ENCODE data around the gene MORC4. TPM values are rescaled to one million over a fixed set of nuclear protein-coding genes. Genes with fewer than 3 reads are reported as not detected.
A peak's percentile ranks its signal among the peaks of the same experiment; 100 is the strongest.

MORC4 gene
- total RNA-seq, 3 donors from 2014 or later, result 7.6 to 9.7 (median 8.0) TPM

- Histone ChIP-seq H3K4me3 (no peak overlapping the region), H3K36me3 (ENCODE audit: low read depth) (no peaks in the 10 kb centered on the region), H3K4me1 (ENCODE audit: low read depth) (no peaks in the 10 kb centered on the region), H3K9me3 (no peaks in the 10 kb centered on the region)
- intact Hi-C loops (cut with DNase I, micrococcal nuclease), result no loop called here
- ATAC-seq (peak; percentile 60), DNase-seq (peak in 1 of 3 donors; percentile 16)
- TF ChIP-seq, protein P1, sequence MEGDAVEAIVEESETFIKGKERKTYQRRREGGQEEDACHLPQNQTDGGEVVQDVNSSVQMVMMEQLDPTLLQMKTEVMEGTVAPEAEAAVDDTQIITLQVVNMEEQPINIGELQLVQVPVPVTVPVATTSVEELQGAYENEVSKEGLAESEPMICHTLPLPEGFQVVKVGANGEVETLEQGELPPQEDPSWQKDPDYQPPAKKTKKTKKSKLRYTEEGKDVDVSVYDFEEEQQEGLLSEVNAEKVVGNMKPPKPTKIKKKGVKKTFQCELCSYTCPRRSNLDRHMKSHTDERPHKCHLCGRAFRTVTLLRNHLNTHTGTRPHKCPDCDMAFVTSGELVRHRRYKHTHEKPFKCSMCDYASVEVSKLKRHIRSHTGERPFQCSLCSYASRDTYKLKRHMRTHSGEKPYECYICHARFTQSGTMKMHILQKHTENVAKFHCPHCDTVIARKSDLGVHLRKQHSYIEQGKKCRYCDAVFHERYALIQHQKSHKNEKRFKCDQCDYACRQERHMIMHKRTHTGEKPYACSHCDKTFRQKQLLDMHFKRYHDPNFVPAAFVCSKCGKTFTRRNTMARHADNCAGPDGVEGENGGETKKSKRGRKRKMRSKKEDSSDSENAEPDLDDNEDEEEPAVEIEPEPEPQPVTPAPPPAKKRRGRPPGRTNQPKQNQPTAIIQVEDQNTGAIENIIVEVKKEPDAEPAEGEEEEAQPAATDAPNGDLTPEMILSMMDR (IDR thresholded peaks at IDR 0.05), result no peak
Observed at GRCh38 chrX:106933538-106933961, 66.5 kb downstream of the MORC4 start.

DNA sequence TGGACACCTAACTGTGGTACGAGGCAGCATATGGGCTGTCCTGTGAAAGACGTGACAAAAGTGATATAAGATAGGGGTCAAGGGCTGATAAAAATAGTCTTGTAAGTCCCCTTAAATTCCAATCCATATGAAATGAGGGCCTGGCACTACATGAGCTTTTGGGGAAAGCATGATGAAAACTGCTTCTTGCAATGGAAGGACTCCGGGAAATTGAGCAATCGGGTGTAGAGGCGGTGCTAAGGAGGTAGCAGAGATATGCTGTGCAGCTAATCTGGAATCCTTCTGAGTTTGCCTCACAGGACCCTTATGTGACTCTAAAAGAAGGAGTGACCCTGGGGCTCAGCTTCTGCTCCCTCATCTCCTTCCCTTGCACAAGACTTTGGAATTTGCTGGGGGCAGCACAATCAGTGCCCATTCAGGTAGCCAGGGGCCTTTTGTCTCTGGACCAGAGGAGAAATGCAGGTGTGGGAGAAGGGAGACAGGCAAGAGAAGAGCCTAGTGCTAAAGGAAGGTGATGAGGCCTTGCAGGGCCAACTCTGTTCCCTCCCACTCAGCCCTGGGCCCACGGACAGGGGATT, 67.0 kb downstream of the MORC4 start:
- intact Hi-C loops (cut with DNase I, micrococcal nuclease), result no loop called here
- peak; percentile 19 for ATAC-seq
- Histone ChIP-seq H3K4me1 (ENCODE audit: low read depth) (no peaks in the 10 kb centered on the region), H3K4me3 (no peak overlapping the region), H3K36me3 (ENCODE audit: low read depth) (no peaks in the 10 kb centered on the region), H3K9me3 (no peaks in the 10 kb centered on the region)
- TF ChIP-seq, protein P1 (IDR thresholded peaks at IDR 0.05), result no peak
- DNase-seq, result no peak

DNA sequence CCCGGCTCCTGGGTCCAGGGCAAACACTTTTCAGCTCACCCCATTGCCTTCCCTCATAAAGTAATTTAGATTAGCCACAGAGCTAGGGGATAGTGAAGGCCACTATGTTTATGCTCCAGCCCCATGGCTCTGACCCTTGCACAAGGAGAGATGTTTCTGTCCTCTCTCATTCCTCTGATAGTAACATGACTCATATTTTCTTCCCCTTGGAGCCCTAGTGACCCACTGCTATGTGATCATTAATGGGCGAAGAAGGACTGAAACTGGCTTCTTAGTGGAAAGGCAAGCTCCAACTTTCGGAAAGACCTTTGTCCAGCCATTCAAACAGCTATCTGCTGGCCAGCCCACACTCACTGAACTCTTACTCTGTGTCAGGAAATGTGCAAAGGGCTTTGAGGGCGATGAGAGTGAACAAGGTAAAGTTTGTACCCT, 67.5 kb downstream of the MORC4 start:
- Histone ChIP-seq H3K4me1 (ENCODE audit: low read depth) (no peaks in the 10 kb centered on the region), H3K9me3 (no peaks in the 10 kb centered on the region), H3K4me3 (no peak overlapping the region), H3K36me3 (ENCODE audit: low read depth) (no peaks in the 10 kb centered on the region)
- DNase-seq, result no peak
- peak; percentile 46 for ATAC-seq
- intact Hi-C loops (cut with DNase I, micrococcal nuclease), result no loop called here
- TF ChIP-seq, protein P1 (IDR thresholded peaks at IDR 0.05), result no peak

GRCh38 chrX:106931831-106932491, 68.1 kb downstream of the MORC4 start:
- Histone ChIP-seq H3K4me3 (no peak overlapping the region), H3K9me3 (no peaks in the 10 kb centered on the region), H3K4me1 (ENCODE audit: low read depth) (no peaks in the 10 kb centered on the region), H3K36me3 (ENCODE audit: low read depth) (no peaks in the 10 kb centered on the region)
- TF ChIP-seq, protein P1 (IDR thresholded peaks at IDR 0.05), result no peak
- ATAC-seq, result no peak
- intact Hi-C loops (cut with DNase I, micrococcal nuclease), result no loop called here
- DNase-seq, result no peak

DNA sequence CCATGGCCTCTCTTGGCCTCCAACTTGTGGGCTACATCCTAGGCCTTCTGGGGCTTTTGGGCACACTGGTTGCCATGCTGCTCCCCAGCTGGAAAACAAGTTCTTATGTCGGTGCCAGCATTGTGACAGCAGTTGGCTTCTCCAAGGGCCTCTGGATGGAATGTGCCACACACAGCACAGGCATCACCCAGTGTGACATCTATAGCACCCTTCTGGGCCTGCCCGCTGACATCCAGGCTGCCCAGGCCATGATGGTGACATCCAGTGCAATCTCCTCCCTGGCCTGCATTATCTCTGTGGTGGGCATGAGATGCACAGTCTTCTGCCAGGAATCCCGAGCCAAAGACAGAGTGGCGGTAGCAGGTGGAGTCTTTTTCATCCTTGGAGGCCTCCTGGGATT, 71.8 kb downstream of the MORC4 start:
- Histone ChIP-seq H3K4me3 (no peak overlapping the region), H3K4me1 (ENCODE audit: low read depth) (no peaks in the 10 kb centered on the region), H3K36me3 (ENCODE audit: low read depth) (no peaks in the 10 kb centered on the region), H3K9me3 (no peaks in the 10 kb centered on the region)
- DNase-seq (no peak), ATAC-seq (no peak)
- intact Hi-C loops (cut with DNase I, micrococcal nuclease), result no loop called here
- TF ChIP-seq, protein P1 (IDR thresholded peaks at IDR 0.05), result no peak

Measured in mucosa of descending colon (tissue), 3 donors.